Measurements from ENCODE around the gene RBMS1. TPM values are rescaled to one million over a fixed set of nuclear protein-coding genes. Genes with fewer than 3 reads are reported as not detected.

The RBMS1 gene
- total and polyA plus RNA-seq, 3 donors from 2014 or later, result 26.8 to 34.7 (median 30.0) TPM

- DNase-seq, result no peak
- Histone ChIP-seq H3K9me3 (no peaks in the 10 kb centered on the region), H3K27me3 (no peaks in the 10 kb centered on the region), H3K4me1 (peaks cover 36% of the 10 kb centered on the region), H3K36me3 (ENCODE audit: low read depth, missing control alignments) (no peaks in the 10 kb centered on the region), H3K27ac (no peak overlapping the region), H3K4me3 (no peak overlapping the region)
- TF ChIP-seq POLR2A (IDR thresholded peaks at IDR 0.05), result no peak
- TF ChIP-seq CTCF (IDR thresholded peaks at IDR 0.05), result no peak
- intact Hi-C loops (cut with DNase I; ENCODE audit: low total_unique reads), result no loop called here
- WGBS, 2 donors, result 79% methylated on average over 1 of the region's 1 CpG; no CpG with 5 or more reads in 1 of the 2 donors
These were observed 108.8 kb downstream of the RBMS1 start for GRCh38 chr2:160384791-160385190.

DNA sequence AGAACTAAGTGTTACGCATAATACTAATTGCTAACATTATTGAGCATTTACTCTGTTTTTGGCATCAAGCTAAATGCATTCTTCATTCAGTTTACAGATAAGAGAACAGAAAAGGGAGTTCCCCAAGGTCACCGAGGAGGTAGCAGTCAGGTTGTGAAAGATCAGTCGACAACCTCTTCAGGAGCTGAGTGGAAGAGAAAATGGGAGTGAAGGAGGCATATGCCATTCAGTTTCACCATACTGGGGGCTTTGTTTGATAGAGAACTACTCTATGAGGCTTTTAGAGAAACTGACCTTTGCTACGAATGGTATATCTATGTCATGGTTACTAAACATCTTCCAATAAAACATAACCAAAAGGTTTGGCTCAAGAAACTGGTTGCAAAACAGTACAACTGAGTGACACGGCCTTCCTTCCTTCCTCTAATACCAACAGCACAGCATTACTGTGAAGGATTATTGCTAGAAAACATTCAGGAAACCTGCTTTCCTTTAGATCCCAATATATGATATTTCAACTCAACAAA is 112.1 kb downstream of the RBMS1 start:
- Histone ChIP-seq H3K27me3 (no peaks in the 10 kb centered on the region), H3K27ac (peak overlapping the region in 1 of 2 donors; percentile 65), H3K4me3 (no peak overlapping the region), H3K36me3 (ENCODE audit: low read depth, missing control alignments) (no peaks in the 10 kb centered on the region), H3K9me3 (no peaks in the 10 kb centered on the region), H3K4me1 (peaks cover 39% of the 10 kb centered on the region)
- WGBS, 2 donors, result 39 to 42% methylated on average over 5 of the region's 5 CpGs
- TF ChIP-seq CTCF (IDR thresholded peaks at IDR 0.05) (no peak), POLR2A (IDR thresholded peaks at IDR 0.05) (no peak)
- no peak for DNase-seq
- intact Hi-C loops (cut with DNase I; ENCODE audit: low total_unique reads), result no loop called here

DNA sequence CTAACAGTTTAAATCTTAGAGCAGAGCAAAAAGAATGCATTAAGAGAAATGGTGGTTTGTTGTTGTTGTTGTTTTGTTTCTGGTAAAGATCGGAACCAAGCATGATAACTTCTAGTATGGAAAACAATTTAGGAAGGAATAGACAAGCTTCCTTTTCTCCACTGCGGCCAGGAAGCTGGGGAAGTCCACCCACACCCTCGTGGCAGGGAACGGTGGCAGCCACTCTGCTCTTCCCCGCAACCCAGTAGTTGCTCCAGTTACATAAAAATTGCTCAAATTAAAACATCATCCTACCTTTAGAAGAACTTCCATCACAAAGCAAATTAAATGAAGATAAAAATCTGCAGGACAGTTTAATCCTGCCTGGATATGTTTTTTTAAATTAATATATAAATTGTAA is 113.0 kb downstream of the RBMS1 start:
- WGBS, 2 donors, result 42 to 48% methylated on average over 5 of the region's 5 CpGs
- Histone ChIP-seq H3K36me3 (ENCODE audit: low read depth, missing control alignments) (no peaks in the 10 kb centered on the region), H3K9me3 (no peaks in the 10 kb centered on the region), H3K4me1 (peaks cover 40% of the 10 kb centered on the region), H3K27ac (peak overlapping the region in 1 of 2 donors; percentile 65), H3K4me3 (no peak overlapping the region), H3K27me3 (no peaks in the 10 kb centered on the region)
- no peak for TF ChIP-seq CTCF (IDR thresholded peaks at IDR 0.05)
- intact Hi-C loops (cut with DNase I; ENCODE audit: low total_unique reads), result no loop called here
- DNase-seq, result no peak

- H3K9me3 ChIP-seq, result no peaks in the 10 kb centered on the region
- H3K27me3 ChIP-seq, result no peaks in the 10 kb centered on the region
- peaks cover 45% of the 10 kb centered on the region for H3K4me1 ChIP-seq
- H3K27ac ChIP-seq, result peak overlapping the region in 1 of 2 donors; percentile 62
- 65 to 82% methylated on average over 7 of the region's 7 CpGs for WGBS, 2 donors
- TF ChIP-seq CTCF (IDR thresholded peaks at IDR 0.05) (no peak), POLR2A (IDR thresholded peaks at IDR 0.05) (no peak)
- DNase-seq, result no peak
- no peak overlapping the region for H3K4me3 ChIP-seq
- no peaks in the 10 kb centered on the region for H3K36me3 ChIP-seq (ENCODE audit: low read depth, missing control alignments)
- intact Hi-C loops (cut with DNase I; ENCODE audit: low total_unique reads), result no loop called here
These were observed 113.5 kb downstream of the RBMS1 start for GRCh38 chr2:160380000-160380570.

DNA sequence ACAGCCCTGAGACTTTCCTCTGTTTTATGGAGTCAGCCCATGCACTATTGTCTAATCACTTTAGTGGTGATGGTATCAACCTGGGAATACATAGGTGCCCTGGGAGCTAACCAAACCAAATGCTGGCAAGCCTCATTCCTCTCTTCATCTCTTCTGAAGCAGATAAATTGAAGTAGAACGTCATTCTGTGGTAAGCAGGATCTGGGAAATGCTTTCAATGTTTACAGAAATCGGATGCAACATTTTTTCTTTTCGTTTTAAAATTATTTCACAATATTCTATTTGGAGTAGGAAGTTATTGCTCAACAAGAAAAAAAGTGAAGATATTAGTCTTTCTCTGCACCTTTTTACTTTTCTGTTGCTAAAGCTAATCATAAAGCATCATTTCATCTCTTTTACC is 114.2 kb downstream of the RBMS1 start:
- intact Hi-C loops (cut with DNase I; ENCODE audit: low total_unique reads), result no loop called here
- H3K27ac ChIP-seq, result peak overlapping the region in 1 of 2 donors; percentile 62
- WGBS, 2 donors, result 48% methylated on average over 3 of the region's 3 CpGs

More for the DNA sequence above, 114.2 kb downstream of the RBMS1 start:
- no peak for TF ChIP-seq POLR2A (IDR thresholded peaks at IDR 0.05)
- TF ChIP-seq CTCF (IDR thresholded peaks at IDR 0.05), result no peak
- no peak overlapping the region for H3K4me3 ChIP-seq
- no peak for DNase-seq
- H3K9me3 ChIP-seq, result no peaks in the 10 kb centered on the region
- peaks cover 50% of the 10 kb centered on the region for H3K4me1 ChIP-seq
- H3K36me3 ChIP-seq (ENCODE audit: low read depth, missing control alignments), result no peaks in the 10 kb centered on the region
- no peaks in the 10 kb centered on the region for H3K27me3 ChIP-seq
